Vagina (tissue), 2 donors: Measurements from ENCODE around the gene GAGE10. TPM values are rescaled to one million over a fixed set of nuclear protein-coding genes. Genes with fewer than 3 reads are reported as not detected.
A peak's percentile ranks its signal among the peaks of the same experiment; 100 is the strongest.

Source experiments
- DNase-seq, 2 donors: peaks; one replicate each; pipeline ENCODE4 v3.0.0-alpha.2; 2017; ENCODE audit errors: extremely low spot score in 2 of 2
- H3K27ac ChIP-seq: fragments of 200-600 bp; sonication (generic); one replicate; pipeline ENCODE4 v1.5.1; 2019
- H3K27me3 ChIP-seq: fragments of 200-600 bp; sonication (generic); one replicate; pipeline ENCODE4 v1.5.1; 2019
- H3K36me3 ChIP-seq, 2 donors: fragments of 200-600 bp; sonication (generic); one replicate each; pipeline ENCODE4 v1.5.1; 2017 to 2019
- H3K4me1 ChIP-seq: fragments of 200-600 bp; sonication (generic); one replicate; pipeline ENCODE4 v1.5.1; 2019
- H3K4me3 ChIP-seq, 2 donors: fragments of 200-600 bp; sonication (generic); 1 replicate in 1 of 2; 2 replicates in 1 of 2; pipeline ENCODE4 v1.5.1; 2016 to 2019
- H3K9me3 ChIP-seq: fragments of 200-600 bp; sonication (generic); one replicate; pipeline ENCODE4 v1.5.1; 2019
- CTCF ChIP-seq, 3 experiments: fragments of 450-650 bp in 2 of 3; fragments of 200-600 bp in 1 of 3; sonication (generic) in 1 of 3; IDR thresholded peaks; one replicate each; pipeline ENCODE4 v1.5.1; 2017 to 2019; ENCODE audit warnings: antibody characterized with exemption in 3 of 3, mild to moderate bottlenecking in 2 of 3, moderate library complexity in 2 of 3
- POLR2A ChIP-seq, 2 donors: fragments of 450-650 bp; IDR thresholded peaks; one replicate each; pipeline ENCODE4 v1.6.1; 2017; ENCODE audit warnings: antibody characterized with exemption in 2 of 2, mild to moderate bottlenecking in 2 of 2, moderate library complexity in 2 of 2
- POLR2AphosphoS5 ChIP-seq, 2 donors: sonication (generic); formaldehyde crosslinking; IDR thresholded peaks; one replicate each; pipeline ENCODE4 v1.9.0; 2017; ENCODE audit warnings: antibody characterized with exemption in 2 of 2, mild to moderate bottlenecking in 2 of 2, low read depth in 1 of 2; ENCODE audit not compliant: insufficient read depth in 1 of 2
- intact Hi-C: fragments of 100-400 bp; cut with DNase I; formaldehyde crosslinking; loops from one replicate; pipeline ENCODE4 v1.15.1; 2023
- total RNA-seq: library from RNA; depleted of rRNA; stranded (reverse); fragments of >200 nt; gene quantifications from one replicate; pipeline ENCODE4 v1.2.3, GENCODE V29; 2016

The GAGE10 gene
- total RNA-seq, 1 donor from 2014 or later = not detected

- no peak for TF ChIP-seq CTCF (IDR thresholded peaks at IDR 0.05)
- TF ChIP-seq POLR2A (IDR thresholded peaks at IDR 0.05) = peak in 1 of 2 donors; percentile 75
- Histone ChIP-seq H3K4me1 (peaks cover 23% of the 10 kb centered on the region), H3K27ac (peak within 1 kb of the TSS; percentile 85), H3K36me3 (no peaks in the 10 kb centered on the region), H3K4me3 (peak within 1 kb of the TSS; percentile 62 to 73), H3K9me3 (no peaks in the 10 kb centered on the region), H3K27me3 (no peaks in the 10 kb centered on the region)
- intact Hi-C loops = loop anchor here (10.0 kb wide), 1 partner anchor 75 kb away; no protein-coding TSS in a partner anchor
- no peak for DNase-seq
Observed at GRCh38 chrX:49269767-49270248, 33.6 kb upstream of the GAGE10 start, which contains the start of gene PPP1R3F. Gene PPP1R3F (plus strand): TSS chrX:49269793. CDS start chrX:49269870, 77 bp downstream.

GRCh38 chrX:49270249-49270921 is 33.1 kb upstream of the GAGE10 start:
- Histone ChIP-seq H3K4me1 (peaks cover 23% of the 10 kb centered on the region), H3K27me3 (no peaks in the 10 kb centered on the region), H3K4me3 (peak overlapping the region; percentile 62 to 73), H3K27ac (peak overlapping the region; percentile 85), H3K9me3 (no peaks in the 10 kb centered on the region), H3K36me3 (no peaks in the 10 kb centered on the region)
- no peak for DNase-seq
- no peak for TF ChIP-seq POLR2A (IDR thresholded peaks at IDR 0.05)
- TF ChIP-seq POLR2AphosphoS5 (IDR thresholded peaks at IDR 0.05; ENCODE audit: insufficient read depth in 1 of 2, low read depth in 1 of 2) = peak in 1 of 2 donors; percentile 27
- intact Hi-C loops = no loop called here

- Histone ChIP-seq H3K27me3 (no peaks in the 10 kb centered on the region), H3K4me3 (peak overlapping the region; percentile 62 to 73), H3K4me1 (peaks cover 23% of the 10 kb centered on the region), H3K27ac (peak overlapping the region; percentile 85), H3K36me3 (no peaks in the 10 kb centered on the region), H3K9me3 (no peaks in the 10 kb centered on the region)
- intact Hi-C loops = no loop called here
- TF ChIP-seq POLR2A (IDR thresholded peaks at IDR 0.05) = no peak
- TF ChIP-seq POLR2AphosphoS5 (IDR thresholded peaks at IDR 0.05; ENCODE audit: insufficient read depth in 1 of 2, low read depth in 1 of 2) = no peak
- TF ChIP-seq CTCF (IDR thresholded peaks at IDR 0.05) = no peak
- no peak for DNase-seq
Observed at GRCh38 chrX:49271341-49271740, 32.1 kb upstream of the GAGE10 start.

GRCh38 chrX:49272421-49272820 is 31.0 kb upstream of the GAGE10 start:
- H3K27ac ChIP-seq = no peak overlapping the region
- H3K4me1 ChIP-seq = peaks cover 31% of the 10 kb centered on the region
- no peak for DNase-seq
- H3K27me3 ChIP-seq = no peaks in the 10 kb centered on the region
- no peaks in the 10 kb centered on the region for H3K36me3 ChIP-seq
- H3K4me3 ChIP-seq = no peak overlapping the region
- TF ChIP-seq CTCF (IDR thresholded peaks at IDR 0.05) (no peak), POLR2A (IDR thresholded peaks at IDR 0.05) (no peak), POLR2AphosphoS5 (IDR thresholded peaks at IDR 0.05; ENCODE audit: insufficient read depth in 1 of 2, low read depth in 1 of 2) (no peak)
- no peaks in the 10 kb centered on the region for H3K9me3 ChIP-seq
- intact Hi-C loops = no loop called here

GRCh38 chrX:49273181-49273727 is 30.2 kb upstream of the GAGE10 start:
- Histone ChIP-seq H3K36me3 (no peaks in the 10 kb centered on the region), H3K4me1 (peaks cover 34% of the 10 kb centered on the region), H3K4me3 (no peak overlapping the region), H3K27ac (no peak overlapping the region), H3K9me3 (no peaks in the 10 kb centered on the region), H3K27me3 (no peaks in the 10 kb centered on the region)
- intact Hi-C loops = no loop called here
- no peak for DNase-seq
- TF ChIP-seq POLR2AphosphoS5 (IDR thresholded peaks at IDR 0.05; ENCODE audit: insufficient read depth in 1 of 2, low read depth in 1 of 2) (no peak), CTCF (IDR thresholded peaks at IDR 0.05) (no peak), POLR2A (IDR thresholded peaks at IDR 0.05) (no peak)
